Stimulated activated CD8-positive, alpha-beta memory T cell treated with anti-CD3 and anti-CD28 coated beads, Interleukin-2, amount 100 ng/mL, for 1 hour (primary cell): ENCODE measurements around the gene CLN5.
"Not testable (repeated sequence)": the region's sequence is repeated elsewhere in the genome, so short reads cannot be mapped to it uniquely, and the experiment has no call there.

Experiments used
- DNase-seq, 2 donors: peaks; one replicate each; pipeline ENCODE4 v3.0.0-alpha.2; 2020; ENCODE audit warnings: low read depth in 2 of 2

The CLN5 gene

GRCh38 chr13:76975863-76976262 lies 16.0 kb upstream of the CLN5 start:
- no peak for DNase-seq

GRCh38 chr13:76976490-76976889 lies 15.4 kb upstream of the CLN5 start:
- no peak for DNase-seq

GRCh38 chr13:76976929-76977328 lies 15.0 kb upstream of the CLN5 start:
- no peak for DNase-seq

- DNase-seq, result peak; percentile 72 to 74
Measured at GRCh38 chr13:76980075-76980718, 11.7 kb upstream of the CLN5 start.

GRCh38 chr13:76982061-76982460 lies 9.8 kb upstream of the CLN5 start:
- no peak for DNase-seq

- no peak for DNase-seq
Measured at GRCh38 chr13:76983676-76984075, 8.2 kb upstream of the CLN5 start.

- DNase-seq, result peak; percentile 52 to 62
Measured at GRCh38 chr13:76991432-76991795, 467 bp upstream of the CLN5 start.

- DNase-seq, result no peak
Measured at GRCh38 chr13:76992548-76993001, 694 bp downstream of the CLN5 start.

- no peak for DNase-seq
Measured at GRCh38 chr13:76993021-76993420, 1.1 kb downstream of the CLN5 start.

GRCh38 chr13:76993473-76993872 lies 1.6 kb downstream of the CLN5 start:
- DNase-seq, result no peak

- DNase-seq, result no peak
Measured at GRCh38 chr13:76994281-76994680, 2.4 kb downstream of the CLN5 start.

GRCh38 chr13:77000475-77000874 lies 8.6 kb downstream of the CLN5 start:
- DNase-seq, result no peak

GRCh38 chr13:77001540-77001939 lies 9.7 kb downstream of the CLN5 start:
- no peak for DNase-seq

GRCh38 chr13:77001963-77002587 lies 10.2 kb downstream of the CLN5 start:
- no peak for DNase-seq

- no peak for DNase-seq
Measured at GRCh38 chr13:77002590-77003190, 10.8 kb downstream of the CLN5 start.

- DNase-seq, result not testable (repeated sequence)
Measured at GRCh38 chr13:77008337-77008736, 16.5 kb downstream of the CLN5 start.

- DNase-seq, result no peak
Measured at GRCh38 chr13:77009011-77009410, 17.1 kb downstream of the CLN5 start.

- DNase-seq, result not testable (repeated sequence)
Measured at GRCh38 chr13:77009719-77010118, 17.8 kb downstream of the CLN5 start.

- no peak for DNase-seq
Measured at GRCh38 chr13:77013853-77014542, 22.1 kb downstream of the CLN5 start.

- no peak for DNase-seq
Measured at GRCh38 chr13:77014906-77015685, 23.2 kb downstream of the CLN5 start.

- no peak for DNase-seq
Measured at GRCh38 chr13:77016251-77016812, 24.5 kb downstream of the CLN5 start.
